ENCODE results near the gene EIF4E3. TPM values are rescaled to one million over a fixed set of nuclear protein-coding genes. Genes with fewer than 3 reads are reported as not detected.
A peak's percentile ranks its signal among the peaks of the same experiment; 100 is the strongest.

Gene EIF4E3
- total RNA-seq, 1 donor from 2014 or later = 20.9 TPM

DNA sequence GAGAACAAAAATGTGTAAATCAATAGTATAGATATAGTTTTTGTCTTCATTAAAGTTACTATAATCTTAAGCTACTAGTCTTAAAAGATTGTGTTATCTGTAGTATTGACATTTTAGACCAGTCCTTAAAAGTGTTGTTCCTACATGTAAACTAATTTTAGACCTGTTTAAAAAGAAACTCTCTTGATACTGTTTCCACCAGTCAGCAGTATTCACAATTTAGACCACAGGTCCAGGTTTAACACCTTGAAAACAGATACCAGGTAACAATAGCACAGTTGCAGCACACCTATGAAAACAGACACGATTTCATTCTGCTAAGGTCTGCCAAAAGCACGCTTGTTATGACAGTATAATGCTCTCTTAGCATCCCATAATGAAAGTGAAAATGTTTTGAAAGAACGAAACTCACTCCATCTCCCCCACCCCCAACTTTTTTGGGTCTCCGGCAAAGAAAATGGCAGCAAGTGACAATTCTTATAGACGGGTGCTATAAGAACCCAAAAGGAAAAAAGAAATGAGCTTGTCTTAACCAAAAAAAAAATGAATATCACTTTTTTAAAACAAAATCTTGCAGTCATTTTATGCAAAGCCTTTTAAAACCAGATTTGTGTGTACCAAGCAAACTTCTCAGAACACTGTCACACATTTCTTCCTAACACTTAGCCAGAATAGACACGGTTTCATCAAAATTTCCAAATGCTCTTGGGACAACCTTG, 1.6 kb downstream of the EIF4E3 start:
- no peak for DNase-seq

DNA sequence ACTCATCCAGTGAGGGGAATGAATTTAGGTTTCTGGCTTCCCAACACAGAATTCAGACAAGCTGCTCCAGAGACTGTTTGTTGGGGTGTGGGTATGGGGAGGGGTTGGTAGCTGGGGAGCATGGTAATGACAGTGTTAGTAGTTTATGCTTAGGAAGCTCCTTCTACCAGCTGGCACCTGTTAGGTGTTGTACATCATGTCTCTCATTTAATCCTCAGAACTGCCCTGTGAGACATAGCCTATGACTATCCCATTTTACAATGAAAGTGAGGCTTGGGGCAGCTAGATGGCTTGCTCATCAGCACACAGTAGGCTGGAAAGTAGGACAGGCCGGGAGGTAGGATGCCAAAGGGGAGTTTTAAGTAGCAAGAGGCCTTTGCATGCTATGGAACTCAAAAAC, 2.5 kb downstream of the EIF4E3 start:
- DNase-seq = no peak

DNA sequence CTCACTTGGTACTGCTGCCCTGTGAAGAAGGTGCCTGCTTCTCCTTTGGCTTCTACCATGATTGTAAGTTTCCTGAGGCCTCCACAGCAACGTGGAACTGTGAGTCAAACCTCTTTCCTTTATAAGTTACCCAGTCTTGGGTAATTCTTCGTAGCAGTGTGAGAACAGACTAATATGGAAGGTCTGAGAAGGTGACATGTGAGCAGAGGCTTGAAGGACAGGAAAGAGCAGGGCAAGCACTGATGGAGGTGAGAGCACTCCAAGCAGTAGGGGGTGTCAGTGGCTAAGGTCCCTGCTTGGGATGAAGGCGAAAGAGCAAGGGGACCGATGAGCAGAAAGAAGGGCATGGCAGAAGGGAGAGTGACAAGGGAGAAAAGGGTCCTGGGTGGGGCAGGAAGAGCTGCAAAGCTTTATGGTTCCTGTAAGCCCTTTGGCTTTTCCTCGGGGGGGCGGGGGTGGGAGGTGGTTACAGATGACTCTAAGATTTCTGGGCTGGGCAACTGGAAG, 3.5 kb downstream of the EIF4E3 start:
- no peak for DNase-seq

DNA sequence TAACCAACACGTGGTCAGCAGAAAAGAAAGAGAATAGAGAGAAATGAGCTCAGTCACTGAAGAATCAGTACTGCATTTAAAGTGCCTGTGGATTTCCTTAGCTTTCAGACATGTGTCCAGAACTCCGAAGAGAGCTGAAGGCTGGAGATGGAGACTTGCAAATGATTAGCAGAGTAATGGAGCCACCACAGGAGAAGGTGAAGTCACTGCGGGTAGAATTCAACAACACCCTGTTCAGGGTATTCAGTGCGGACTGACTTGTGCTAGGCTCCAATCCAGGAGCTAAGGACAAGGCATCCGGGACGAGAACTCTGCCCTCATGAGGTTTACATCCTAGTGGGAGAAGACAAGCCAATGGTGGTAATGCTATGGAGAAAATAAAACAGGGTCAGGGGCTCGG, 4.2 kb downstream of the EIF4E3 start:
- no peak for DNase-seq

DNA sequence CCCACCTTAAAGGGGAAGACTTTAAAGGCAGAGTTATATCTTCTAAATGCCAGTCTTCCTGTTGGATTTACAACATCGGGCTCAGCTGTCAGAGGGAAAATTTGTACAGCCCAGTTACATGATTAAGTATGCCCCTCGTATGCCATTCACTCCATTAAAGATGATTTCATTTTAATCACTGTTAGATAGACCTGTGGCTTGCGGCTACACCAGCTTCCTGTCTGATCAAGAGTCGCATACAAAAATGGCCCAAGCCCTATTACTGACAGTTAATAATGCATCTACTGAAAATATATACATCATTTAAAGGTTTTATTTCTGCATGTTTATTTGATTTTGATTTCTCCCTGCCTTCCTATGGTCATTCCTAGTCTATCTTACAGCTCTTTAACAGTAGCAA, 7.1 kb downstream of the EIF4E3 start:
- DNase-seq = no peak

DNA sequence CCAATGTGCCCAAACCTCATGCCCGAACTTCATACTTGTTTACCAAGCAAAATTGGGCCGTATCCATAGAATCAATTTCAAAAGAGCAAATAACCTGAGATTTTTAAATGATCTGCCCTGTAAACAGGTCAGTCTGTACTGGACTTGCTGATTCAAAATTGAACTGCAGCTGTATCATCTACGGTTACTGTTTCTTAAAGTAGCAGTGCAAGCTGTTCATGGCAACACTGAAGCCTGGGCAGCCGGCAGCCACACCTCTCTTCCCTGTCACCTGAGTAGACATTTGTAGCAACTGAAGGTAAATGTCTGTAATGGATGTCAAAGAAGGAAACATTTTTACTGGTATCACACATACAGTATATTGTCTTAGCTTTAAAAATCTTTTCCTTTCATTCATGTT, 10.6 kb downstream of the EIF4E3 start:
- no peak for DNase-seq

DNA sequence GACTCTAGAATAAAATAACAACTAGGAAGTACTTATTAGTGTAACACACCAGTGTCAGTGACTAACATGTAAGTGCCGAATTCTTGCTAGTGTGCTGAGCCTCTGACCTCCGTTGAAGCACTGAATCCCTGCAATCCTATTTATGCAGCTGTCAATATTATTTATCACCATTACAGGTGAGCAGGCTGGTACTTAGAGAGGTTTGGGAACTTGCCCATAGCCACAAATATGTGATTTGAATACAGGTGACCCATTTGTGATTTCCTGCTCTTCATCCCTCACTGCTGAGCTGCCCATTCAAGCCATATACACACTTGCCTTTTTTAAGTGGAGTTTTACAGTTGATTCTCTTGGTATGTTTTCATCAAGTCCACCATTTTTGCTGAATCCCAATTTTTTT, 12.2 kb downstream of the EIF4E3 start:
- DNase-seq = no peak

DNA sequence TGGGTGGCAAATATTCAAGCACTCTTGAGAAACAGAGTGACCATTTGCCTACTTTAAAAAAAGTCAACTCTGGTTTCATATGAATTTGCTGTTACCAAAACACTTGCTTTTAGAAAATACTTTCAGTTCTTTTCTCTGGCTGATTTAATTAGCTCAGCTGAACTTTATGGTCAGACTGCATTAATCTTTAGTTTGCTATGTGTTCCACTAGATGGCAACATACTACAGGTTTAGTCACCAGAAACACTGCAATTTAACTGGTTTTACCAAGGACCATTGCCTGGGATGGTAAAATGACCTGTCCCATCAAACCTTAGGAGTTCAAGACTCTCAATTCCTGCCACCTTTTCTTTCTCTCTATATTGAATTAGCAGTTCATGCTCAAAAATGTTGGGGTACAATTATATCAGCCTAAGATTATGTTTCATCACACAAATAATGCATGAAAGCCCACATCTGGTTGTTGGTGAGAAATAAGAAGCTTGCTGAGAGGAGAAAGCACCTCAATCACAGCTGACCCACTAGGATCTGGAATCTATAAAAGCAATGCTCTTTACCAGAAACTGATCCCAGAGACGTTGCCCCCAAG, 14.2 kb downstream of the EIF4E3 start:
- DNase-seq = no peak

DNA sequence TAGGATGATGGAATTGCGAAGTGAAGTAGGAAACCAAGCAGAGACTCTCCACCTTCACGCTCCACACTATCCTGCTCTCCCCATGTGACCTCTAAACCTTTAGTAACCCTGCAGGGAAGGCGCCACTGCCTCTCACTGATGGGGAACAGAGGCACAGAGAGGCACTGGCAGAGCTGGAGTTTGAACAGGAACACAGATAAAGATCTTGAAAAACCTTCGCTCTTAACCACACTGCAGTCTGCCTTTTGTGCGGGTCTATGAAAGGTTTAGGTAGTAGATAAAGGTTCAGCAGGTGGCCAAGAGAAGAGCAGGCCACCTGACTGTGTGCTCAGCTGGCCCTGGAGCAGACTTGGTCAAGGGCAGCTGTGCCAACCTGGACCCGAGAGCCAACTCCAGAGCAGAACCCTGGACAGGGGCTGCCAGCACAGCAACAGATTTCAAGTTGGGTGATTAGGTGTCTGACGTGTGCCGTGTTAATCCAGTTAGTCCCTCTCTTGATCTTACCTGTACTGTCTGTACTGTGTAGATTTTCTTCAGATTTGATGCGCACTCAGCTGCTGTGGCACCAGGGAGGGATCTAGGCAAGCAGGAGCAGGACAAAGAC, 15.2 kb downstream of the EIF4E3 start:
- DNase-seq = no peak

DNA sequence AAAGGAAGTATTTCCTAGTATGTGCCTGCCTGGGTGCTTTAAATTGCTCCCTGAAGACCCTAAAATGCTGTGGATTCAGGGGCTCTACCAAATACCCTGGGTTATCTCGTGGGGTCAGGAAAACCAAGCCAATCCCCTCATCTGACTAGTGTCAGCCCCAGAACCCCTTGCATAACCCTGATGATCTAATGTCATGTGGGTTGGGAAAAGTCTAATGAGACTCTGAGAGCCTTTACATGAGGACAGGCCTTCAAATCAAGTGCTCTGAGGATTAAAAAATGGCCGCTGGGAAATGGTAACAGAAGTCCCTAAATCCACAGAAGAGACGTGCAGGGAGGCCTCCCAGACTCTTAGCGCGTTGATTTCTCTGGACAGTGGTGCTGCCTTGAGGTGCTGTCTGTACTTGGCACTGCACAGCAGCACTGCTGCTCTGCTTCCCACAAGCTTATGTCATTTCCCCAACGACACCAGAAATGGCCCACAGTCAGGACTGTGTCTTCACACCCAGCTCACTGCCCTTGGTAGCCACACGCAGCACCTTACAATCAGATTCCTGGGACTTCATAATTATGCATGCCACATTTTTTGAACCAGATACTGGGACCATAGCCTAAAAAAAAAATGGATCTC, 16.6 kb downstream of the EIF4E3 start:
- peak; percentile 41 for DNase-seq

DNA sequence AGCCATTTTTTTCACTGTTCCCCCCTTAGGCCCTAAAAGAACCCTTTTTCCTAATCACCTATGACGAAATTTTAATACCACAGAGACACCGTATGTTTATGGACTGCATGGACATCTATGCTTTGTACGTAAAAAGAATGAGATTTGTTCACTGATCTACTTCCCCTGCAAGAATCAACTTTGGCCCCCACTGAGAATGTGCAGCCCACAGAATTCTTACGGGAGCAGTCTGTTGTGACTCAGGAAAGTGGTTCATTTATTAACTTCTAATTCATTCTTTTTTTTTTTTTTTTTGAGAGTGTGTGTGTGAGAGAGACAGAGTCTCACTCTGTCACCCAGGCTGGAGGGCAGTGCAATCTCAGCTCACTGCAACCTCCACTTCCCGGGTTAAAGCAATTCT, 17.6 kb downstream of the EIF4E3 start:
- DNase-seq = no peak

DNA sequence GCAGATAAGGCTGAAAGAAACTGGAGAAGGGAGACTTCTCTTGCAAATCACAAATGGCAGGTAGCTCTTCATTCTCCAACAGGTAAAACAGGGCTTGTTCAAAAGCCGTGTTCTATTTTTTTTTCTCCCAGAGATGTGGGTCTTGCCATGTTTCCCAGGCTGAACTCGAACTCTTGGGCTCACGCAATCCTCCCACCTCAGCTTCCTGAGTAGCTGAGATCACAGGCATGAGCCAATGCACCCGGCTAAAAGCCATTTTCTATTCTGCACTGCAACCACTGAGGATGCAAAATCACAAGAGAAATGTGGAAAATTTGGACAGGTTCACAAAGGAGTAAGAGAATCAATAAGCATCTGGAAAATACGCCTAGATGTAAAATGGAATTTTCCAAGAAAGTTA, 19.5 kb downstream of the EIF4E3 start:
- DNase-seq = no peak

DNA sequence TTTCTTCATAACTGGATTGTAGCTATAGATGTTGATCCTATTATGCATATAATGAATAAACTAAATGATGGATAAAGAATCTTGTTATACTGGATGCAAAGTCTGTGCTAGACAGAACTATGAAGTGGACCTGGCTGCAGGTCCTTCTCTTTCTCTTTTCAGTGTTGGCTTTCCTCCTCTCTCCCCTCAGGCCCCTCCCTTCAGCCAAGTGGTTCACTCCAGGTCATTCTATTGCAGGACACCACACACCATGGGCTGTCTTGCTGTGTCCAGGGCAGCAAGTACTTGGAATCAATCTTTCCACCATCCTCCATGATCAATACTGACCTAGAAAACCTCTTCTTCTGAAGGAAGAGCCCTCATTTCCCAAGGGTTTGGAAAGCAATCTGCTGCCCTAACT, 20.3 kb downstream of the EIF4E3 start:
- DNase-seq = no peak

DNA sequence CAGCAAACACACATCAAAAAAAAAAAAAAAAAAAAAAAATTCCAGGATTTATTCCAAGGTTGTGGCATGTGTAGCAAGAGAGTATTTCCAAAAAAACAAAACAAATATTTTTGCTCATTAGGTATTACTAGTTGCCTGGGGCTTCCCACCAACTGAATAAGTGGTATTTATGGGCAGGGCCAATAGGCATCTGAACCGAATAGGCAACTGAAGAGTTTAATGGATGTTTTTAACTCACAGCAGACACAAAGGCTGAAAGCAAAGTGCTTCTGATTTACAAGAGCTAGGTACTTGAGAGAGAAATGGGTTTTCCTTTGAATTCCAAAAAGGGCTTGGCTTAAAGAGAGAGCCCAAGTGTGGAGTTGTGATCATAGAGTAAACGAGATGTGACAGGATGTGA, 21.4 kb downstream of the EIF4E3 start:
- no peak for DNase-seq

DNA sequence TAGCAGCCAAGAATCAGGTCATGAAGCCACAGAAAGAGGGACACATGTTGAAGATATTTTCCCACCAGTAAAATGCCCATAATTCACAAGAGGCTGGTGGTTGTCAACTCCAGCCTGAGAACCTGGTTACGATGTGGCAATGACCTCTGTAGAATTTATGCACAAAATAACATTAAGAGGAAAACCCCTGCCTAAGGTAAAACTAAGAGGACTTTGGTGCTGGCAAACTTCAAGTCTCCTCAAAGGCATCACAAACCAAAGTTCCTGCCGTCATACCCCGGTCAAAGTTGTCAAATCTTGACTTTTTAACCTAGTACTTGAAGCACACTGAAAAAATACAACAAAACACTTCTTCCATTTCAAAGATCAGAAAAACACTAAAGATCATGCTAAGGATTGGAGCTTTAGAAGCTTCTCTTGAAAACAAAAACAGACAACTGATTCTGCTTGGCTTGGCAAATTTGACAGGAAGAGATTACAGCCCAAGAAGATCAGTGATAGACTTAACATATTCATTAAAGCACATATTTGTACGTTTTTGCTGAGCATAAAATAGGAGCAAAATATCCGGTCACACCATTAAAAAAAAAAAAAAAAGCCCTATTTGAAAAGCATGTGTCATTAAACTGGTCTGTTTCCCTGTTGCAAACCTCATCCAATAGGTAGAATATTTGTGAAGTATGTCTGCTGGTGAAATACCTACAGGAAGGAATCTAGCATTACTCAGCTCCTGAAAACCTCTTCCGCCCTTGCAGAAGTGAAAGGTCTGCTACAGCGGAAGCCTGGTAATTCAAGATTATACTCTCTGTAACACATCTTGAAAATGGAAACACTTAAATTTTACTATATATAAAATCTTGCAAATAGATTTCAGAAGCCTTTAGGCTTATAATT, 22.8 kb downstream of the EIF4E3 start:
- no peak for DNase-seq

DNA sequence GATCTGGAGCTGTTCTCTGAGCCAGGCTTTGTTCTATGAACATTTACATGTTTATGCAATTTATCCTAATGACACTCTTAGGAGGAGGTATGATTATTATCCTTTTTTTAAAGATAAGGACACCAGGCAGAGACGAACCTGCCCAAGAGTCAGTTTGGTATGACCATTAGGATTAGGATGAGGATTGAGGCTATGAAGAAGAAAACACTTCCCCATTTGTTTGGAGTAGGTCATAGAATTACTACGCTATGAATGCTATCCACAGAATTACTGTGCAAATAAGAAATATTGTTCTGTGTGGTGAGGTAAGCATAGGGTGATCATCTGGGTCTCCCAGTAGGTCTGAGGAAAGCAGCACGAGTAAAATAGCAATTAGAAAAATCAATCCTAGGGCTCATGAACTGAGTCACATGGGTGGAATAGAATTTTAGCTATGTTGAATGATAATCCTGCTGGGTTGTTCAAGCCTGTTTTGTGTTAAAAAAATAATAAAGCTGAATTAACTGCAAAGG, 23.9 kb downstream of the EIF4E3 start:
- DNase-seq = no peak

DNA sequence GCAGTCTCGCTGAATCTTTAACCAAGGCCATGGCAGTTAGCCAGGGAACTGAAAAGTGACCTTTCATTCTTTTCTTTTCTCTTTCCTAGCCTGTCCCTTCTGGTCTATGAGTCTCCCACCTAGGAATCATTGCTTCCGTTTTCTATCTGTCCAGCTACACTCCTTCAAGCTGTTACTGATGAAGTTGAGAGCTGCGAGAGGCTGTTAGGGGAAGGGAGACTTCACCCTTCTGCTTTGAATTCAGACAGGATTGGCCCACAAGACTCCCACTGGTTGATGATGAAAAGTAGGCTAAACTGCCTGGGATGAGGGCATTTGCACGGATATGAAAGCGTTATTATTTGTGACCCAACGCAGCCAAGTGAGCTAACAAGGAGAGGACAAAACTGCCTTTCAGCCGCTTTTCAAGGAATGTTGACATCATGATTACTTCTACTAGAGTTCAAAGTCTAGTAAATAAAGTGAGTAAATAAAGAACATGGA, 30.2 kb downstream of the EIF4E3 start:
- DNase-seq = peak; percentile 12

DNA sequence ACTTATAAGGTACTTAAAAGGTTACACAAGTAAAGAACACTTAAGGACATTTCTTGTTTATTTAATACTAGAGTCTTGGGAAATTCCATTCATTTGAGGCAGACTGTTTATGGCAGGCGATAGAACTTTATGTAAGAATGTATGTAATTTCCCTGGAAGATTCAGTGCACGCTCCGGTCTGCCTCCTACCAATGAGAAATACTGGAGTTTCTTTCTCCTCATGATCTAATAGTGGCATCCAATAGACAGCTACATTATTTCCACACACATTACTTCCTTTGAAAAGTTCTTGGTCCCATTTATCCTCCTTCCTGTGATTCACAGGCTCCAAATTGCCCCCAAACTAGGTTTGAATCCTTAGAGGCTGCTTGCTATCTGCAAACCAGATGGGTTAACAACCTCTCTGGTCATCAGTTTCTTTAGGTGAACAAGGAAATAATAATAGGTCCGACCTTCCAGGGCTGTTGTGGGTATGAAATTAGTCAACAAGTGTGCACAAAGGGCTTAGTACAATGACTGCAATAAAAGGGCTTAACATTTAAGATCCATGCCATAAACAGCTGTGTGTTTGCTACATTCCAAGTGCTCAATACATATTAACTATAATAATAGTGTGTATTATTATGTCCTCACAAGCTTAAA, 30.7 kb downstream of the EIF4E3 start:
- no peak for DNase-seq

DNA sequence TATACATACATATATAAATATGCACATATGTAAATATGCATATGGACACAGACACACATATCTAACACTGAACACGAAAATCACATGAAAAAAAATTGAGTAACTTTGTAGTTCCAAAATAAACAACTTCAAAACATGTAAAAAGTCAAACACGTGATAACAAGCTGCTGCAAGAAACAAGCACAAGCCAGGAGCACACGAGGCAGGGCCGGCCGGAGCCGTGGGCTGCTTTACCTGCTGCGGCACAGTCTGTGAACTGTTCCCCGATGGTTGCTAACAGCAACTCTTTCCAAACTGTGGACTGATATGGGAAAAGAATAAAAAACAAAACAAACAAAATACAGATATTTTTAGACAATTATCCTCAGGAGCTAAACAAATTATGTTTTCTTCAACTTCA, 31.6 kb downstream of the EIF4E3 start:
- DNase-seq = no peak

DNA sequence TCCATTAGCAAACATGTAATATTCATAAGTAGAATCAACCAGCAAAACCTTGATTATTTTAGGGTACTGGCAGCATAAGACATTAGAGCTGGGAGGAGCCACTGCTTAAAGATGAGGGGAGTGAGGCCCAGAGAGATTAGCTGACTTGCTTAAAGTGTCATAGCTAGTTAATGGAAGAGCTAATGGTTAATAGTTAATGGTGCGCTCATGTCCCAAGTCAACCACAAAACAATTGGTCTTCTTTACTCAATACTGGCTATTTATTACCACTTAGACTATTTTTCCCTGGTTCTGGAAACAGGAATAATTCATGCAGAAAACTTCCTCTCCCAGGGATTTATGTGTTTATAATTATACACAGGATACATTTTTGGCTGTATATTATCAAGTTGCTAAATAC, 33.1 kb downstream of the EIF4E3 start:
- no peak for DNase-seq

DNA sequence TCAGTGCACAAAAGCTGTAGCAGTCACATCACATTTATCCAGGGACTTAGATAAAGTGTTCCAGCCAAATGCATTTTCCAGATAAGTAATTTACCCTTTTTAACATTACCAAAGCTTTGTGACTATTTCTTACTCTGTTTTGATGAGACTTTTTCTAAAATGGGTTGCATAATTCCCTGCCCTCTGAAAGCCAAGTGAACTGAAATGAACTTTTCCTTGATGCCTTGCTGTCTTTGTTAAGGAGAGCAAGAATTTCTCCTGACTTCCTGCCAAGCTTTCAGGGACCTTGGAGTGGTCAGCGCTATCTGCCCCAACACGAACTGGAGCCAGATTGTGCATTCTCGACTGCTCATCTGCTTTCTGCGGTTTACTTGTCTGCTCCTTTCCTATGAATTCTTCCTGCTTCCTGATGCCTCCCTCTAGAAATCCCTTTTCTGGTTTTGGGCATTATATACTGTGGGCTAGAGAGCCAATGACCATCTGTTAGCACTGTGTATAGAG, 34.8 kb downstream of the EIF4E3 start:
- DNase-seq = no peak

Data from occipital lobe (tissue), 2 donors.